UCSD-AML1 (cell line): ENCODE results near the gene DNAH2.

Source experiments
- DNase-seq: peaks from one replicate; lab custom pipeline; 2025; ENCODE audit not compliant: unreplicated experiment; lab: John Stamatoyannopoulos, UW

The DNAH2 gene

DNA sequence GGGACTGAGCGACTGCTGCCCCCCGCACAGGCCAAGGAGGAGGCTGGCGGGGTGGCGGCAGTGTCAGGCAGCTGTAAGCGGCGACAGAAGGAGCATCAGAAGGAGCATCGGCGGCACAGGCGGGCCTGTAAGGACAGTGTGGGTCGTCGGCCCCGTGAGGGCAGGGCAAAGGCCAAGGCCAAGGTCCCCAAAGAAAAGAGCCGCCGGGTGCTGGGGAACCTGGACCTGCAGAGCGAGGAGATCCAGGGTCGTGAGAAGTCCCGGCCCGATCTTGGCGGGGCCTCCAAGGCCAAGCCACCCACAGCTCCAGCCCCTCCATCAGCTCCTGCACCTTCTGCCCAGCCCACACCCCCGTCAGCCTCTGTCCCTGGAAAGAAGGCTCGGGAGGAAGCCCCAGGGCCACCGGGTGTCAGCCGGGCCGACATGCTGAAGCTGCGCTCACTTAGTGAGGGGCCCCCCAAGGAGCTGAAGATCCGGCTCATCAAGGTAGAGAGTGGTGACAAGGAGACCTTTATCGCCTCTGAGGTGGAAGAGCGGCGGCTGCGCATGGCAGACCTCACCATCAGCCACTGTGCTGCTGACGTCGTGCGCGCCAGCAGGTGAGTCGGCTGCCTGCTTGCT is 131.7 kb downstream of the DNAH2 start:
- no peak for DNase-seq

DNA sequence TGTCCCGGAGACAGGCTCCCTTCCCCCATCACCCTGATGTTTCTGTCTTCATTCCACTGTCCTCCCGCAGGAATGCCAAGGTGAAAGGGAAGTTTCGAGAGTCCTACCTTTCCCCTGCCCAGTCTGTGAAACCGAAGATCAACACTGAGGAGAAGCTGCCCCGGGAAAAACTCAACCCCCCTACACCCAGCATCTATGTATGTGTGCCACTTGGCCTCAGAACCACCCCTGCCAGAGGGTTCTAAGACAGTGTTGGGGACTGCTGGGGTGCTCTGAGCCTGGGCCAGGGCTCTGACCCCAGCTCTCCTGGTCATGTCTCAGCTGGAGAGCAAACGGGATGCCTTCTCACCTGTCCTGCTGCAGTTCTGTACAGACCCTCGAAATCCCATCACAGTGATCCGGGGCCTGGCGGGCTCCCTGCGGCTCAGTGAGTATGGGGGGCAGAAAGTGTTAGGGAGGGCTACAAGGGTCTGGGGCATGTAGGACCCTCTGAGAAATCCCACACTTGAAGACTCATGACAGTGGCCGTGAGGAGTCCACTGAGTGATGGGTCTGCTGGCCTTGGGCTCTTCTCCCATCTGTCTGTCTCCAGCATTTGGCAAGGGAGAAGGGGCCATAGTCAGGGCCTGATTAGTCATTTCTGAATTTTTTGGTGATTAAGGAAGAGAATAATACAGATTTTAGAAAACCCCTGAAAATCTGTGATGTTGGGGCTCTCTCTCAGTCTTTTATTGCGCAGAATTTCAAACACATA is 132.4 kb downstream of the DNAH2 start:
- DNase-seq, result no peak

DNA sequence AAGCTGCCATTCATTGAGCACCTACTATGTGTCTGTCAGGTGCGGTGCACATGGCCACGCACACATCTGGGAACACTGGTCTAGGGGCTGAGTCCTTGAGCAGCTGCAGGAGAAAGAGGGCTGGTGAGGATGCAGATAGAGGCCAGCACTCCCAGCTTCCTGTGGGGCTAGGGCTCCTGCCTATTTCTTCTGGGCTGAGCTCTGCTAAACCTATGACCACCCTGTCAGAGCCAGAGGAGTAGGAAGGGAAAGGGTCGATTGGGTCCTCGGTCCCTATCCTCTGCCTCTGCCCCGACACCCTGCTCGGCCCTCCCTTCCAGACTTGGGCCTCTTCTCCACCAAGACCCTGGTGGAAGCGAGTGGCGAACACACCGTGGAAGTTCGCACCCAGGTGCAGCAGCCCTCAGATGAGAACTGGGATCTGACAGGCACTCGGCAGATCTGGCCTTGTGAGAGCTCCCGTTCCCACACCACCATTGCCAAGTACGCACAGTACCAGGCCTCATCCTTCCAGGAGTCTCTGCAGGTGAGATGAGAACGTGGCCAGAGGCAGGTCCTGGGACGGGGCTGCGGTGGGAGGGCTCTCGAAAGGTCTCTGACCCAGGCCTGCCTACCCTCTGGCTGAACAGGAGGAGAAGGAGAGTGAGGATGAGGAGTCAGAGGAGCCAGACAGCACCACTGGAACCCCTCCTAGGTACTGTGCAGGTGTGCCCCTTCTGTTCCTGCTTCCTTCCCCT is 133.3 kb downstream of the DNAH2 start:
- DNase-seq, result no peak

DNA sequence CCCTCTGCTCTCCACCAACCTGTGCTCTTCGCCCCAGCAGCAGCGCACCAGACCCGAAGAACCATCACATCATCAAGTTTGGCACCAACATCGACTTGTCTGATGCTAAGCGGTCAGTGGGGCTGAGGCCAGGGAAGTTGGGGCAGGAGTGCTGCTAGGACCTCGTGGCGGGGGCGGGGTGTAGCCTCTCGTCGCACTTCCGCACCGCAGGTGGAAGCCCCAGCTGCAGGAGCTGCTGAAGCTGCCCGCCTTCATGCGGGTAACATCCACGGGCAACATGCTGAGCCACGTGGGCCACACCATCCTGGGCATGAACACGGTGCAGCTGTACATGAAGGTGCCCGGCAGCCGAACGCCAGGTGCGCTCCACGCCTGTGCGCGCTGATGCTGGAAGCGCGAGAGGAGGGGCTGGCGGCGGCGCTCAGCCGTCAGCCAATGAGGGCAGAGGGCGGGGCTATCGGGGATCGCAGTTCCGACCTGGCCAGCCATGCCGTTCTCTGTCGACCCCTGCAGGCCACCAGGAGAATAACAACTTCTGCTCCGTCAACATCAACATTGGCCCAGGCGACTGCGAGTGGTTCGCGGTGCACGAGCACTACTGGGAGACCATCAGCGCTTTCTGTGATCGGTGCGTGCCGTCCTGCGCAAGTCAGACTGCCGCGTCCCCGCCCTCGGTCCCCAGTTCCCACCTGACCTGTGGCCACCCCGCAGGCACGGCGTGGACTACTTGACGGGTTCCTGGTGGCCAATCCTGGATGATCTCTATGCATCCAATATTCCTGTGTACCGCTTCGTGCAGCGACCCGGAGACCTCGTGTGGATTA is 134.1 kb downstream of the DNAH2 start:
- DNase-seq, result peak; percentile 49

DNA sequence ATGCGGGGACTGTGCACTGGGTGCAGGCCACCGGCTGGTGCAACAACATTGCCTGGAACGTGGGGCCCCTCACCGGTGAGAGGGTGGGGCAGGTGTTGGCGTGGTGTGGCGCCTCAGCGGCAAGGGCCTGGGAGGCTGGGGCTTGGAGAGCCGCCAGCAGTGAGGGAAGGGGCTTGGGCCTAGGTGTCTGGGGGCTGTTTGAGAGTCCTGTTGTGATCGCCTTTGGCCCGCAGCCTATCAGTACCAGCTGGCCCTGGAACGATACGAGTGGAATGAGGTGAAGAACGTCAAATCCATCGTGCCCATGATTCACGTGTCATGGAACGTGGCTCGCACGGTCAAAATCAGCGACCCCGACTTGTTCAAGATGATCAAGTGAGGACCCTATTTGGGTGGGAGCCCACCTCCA is 134.7 kb downstream of the DNAH2 start:
- no peak for DNase-seq

DNA sequence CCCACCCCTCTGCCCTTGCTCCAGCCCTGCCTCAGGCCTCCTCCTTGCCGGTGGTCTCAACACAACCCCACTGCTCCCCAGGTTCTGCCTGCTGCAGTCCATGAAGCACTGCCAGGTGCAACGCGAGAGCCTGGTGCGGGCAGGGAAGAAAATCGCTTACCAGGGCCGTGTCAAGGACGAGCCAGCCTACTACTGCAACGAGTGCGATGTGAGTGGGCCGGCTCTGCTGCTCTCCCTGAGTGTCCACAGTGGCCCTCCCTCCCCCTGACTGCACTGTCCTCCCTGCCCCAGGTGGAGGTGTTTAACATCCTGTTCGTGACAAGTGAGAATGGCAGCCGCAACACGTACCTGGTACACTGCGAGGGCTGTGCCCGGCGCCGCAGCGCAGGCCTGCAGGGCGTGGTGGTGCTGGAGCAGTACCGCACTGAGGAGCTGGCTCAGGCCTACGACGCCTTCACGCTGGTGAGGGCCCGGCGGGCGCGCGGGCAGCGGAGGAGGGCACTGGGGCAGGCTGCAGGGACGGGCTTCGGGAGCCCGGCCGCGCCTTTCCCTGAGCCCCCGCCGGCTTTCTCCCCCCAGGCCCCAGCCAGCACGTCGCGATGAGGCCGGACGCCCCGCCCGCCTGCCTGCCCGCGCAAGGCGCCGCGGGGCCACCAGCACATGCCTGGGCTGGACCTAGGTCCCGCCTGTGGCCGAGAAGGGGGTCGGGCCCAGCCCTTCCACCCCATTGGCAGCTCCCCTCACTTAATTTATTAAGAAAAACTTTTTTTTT is 135.6 kb downstream of the DNAH2 start:
- DNase-seq, result no peak

DNA sequence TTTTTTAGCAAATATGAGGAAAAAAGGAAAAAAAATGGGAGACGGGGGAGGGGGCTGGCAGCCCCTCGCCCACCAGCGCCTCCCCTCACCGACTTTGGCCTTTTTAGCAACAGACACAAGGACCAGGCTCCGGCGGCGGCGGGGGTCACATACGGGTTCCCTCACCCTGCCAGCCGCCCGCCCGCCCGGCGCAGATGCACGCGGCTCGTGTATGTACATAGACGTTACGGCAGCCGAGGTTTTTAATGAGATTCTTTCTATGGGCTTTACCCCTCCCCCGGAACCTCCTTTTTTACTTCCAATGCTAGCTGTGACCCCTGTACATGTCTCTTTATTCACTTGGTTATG is 136.1 kb downstream of the DNAH2 start:
- DNase-seq, result no peak

DNA sequence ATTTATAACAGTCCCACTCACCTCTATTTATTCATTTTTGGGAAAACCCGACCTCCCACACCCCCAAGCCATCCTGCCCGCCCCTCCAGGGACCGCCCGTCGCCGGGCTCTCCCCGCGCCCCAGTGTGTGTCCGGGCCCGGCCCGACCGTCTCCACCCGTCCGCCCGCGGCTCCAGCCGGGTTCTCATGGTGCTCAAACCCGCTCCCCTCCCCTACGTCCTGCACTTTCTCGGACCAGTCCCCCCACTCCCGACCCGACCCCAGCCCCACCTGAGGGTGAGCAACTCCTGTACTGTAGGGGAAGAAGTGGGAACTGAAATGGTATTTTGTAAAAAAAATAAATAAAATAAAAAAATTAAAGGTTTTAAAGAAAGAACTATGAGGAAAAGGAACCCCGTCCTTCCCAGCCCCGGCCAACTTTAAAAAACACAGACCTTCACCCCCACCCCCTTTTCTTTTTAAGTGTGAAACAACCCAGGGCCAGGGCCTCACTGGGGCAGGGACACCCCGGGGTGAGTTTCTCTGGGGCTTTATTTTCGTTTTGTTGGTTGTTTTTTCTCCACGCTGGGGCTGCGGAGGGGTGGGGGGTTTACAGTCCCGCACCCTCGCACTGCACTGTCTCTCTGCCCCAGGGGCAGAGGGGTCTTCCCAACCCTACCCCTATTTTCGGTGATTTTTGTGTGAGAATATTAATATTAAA is 136.7 kb downstream of the DNAH2 start:
- DNase-seq, result no peak

DNA sequence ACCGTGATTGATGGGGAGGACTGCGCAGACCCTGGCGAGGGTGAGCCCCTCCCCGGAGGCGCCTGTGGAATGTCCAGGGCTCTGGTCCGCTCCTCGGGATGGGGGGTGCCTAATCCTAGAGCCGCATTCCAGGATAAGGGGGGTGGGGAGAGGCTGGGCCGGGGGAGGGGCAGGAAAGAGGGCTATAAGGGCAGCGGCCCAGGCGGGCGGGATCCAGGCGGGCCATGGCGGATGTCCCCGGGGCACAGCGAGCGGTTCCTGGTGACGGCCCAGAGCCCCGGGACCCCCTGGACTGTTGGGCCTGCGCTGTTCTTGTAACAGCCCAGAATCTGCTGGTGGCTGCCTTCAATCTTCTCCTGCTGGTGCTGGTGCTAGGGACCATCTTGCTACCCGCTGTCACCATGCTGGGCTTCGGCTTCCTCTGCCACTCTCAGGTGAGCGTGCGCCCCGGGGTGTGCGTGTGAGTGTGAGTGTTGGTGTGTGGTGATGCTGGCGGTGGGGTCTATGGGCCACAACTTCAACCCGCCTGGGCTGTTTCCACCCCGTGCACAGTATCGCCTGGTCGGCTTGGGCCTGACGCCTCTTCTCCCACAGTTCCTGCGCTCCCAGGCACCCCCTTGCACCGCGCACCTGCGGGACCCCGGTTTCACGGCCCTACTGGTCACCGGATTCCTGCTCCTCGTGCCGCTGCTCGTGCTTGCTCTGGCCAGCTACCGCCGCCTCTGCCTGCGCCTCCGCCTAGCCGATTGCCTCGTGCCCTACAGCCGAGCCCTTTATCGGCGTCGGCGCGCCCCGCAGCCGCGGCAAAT is 137.5 kb downstream of the DNAH2 start, which contains the start of gene TMEM88:
TSS of gene TMEM88 (plus strand) at position 216 of the 809 bp plus-strand sequence. CDS start at position 225, 9 bp downstream.
- DNase-seq, result no peak

DNA sequence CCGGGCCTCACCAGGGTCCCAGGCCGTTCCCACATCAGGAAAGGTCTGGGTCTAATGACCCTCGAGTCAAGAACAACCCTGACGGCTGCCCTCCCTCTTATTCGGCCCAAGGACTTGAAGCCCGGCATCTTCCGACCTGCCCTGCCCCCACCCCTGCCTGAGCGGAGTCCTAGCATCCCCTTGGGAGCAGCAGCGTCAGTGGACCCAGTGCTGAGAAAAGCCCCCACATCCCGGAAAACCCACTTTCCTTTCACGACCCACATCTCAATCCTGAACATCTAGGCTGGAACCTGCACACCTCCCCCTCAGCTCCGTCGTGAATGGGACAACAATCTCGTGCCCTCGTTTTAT is 138.1 kb downstream of the DNAH2 start:
- no peak for DNase-seq

DNA sequence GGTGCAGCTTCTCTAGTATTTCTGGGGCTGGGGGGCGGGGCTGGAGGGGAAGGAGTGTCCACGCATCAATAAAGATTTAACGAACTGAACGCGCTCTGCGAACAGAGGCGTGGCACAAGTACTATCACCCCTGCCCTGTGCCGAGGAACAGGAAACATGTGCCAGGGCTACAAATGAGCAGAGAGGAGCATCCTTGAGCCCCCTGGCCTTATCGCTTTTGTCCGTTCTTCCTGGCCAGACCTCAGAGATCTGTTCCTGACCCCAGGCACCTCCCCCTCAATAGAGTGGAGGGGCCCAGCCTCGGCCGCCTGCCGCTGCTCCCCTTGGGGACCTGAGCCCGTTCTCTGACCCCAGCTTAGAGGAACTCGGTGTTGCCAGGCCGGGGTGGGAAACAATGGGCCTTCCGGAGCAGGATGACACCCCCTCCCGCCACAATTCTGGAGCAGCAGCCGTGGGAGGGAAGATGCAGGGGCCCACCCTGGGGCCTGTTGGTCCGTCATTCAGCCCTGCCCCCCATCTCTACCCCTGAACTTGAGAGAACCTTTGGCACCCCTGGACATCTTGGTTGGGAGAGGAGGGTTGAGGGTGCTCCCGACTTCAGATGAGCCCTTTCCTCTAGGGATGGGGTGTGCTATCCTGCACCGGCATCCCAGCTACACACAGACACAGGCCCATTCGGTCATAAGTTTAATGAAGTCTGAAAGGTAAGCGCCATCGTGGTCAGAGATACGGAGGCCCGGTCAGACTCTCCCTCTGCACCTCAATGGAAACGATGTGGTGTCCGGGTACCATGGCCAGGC is 138.7 kb downstream of the DNAH2 start:
- peak; percentile 73 for DNase-seq

DNA sequence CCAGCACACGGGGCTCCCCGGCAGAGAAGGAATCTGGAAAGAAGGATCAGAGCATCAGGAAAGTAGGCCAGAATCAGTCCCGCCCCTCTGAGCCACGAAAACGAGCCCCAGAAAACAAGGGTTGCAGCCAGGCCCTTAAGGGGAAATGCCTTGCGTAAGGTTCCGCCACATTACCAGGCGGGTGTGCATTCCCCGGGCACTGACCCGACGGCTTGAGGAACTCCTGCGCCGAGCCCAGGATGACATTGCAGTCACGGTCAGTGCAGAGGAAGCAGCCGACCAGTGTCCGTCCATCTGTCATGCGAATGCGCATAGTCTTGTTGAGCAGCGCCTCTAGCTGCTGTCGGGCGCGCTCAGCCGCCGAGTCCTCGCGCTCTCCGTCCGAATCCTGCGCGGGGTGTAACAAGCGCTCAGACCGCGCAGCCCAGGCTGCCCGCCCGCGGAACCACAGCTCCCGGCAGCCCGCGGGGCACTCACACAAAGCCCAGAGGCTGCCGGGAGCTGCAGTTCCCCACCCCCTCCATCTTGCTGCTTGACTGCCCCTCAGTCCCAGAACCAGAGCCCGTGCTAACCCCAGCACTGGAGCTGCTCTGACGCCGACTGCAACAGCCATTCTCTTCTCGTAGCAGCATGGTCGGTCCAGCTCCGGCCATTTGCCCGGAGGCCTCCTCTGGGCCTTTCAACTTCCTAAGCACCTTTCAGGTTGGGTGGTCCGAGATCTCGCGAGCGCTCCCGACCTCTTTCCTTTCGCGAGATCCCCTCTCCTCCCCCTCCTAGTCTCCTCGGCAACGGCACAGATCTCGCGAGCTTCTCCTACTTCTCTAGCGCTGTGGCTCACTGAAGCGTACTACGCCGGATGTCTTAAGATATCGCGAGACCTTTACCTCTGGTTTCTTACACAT is 139.5 kb downstream of the DNAH2 start, which contains the start of gene NAA38:
TSS of gene NAA38 (minus strand) at position 749 of the 902 bp plus-strand sequence. CDS start at position 653, 96 bp downstream.
- DNase-seq, result peak; percentile 96

DNA sequence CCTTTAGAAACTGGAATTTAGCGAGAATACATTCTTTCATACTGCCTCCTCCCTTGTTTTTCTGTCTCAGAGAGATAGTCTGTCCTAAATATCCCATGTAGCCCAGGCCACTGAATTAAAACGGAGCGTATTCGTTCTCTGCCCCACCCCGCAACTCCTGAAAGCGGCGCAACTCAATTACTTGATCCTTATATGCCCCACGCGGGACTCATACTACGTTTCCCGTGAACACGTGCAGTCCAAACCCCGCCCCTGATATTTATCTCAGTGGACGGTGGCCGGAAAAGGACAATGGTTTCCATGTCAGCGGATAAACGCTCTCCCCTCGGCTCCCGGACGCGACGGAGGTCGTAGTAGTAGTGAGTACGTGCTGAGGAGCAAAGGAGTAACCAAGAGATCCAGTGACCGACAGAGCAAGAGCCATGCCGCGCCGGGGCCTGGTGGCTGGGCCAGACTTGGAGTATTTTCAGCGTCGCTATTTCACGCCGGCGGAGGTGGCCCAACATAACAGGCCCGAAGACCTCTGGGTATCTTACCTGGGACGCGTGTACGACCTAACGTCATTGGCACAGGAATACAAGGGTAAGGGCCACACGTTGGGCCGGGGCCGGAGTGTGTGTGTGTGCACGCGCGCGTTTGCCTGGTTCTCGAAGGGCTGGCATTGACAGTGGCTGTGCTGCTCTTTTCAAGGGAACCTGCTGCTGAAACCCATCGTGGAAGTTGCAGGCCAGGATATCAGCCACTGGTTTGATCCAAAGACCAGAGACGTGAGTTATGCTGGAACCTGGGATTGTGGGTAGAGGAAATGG is 140.4 kb downstream of the DNAH2 start, which contains the start of gene CYB5D1:
TSS of gene CYB5D1 (plus strand) at position 291 of the 809 bp plus-strand sequence. CDS start at position 423, 132 bp downstream.
- peak; percentile 89 for DNase-seq

DNA sequence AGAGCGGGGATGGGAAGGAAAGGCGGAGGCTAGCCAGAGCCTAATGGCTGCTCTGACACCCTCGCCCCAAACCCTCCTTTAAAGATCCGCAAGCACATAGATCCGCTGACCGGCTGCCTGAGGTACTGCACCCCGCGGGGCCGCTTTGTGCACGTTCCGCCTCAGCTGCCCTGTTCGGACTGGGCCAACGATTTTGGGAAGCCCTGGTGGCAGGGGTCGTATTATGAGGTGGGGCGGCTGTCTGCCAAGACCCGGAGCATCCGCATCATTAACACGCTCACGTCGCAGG is 140.9 kb downstream of the DNAH2 start:
- DNase-seq, result no peak

DNA sequence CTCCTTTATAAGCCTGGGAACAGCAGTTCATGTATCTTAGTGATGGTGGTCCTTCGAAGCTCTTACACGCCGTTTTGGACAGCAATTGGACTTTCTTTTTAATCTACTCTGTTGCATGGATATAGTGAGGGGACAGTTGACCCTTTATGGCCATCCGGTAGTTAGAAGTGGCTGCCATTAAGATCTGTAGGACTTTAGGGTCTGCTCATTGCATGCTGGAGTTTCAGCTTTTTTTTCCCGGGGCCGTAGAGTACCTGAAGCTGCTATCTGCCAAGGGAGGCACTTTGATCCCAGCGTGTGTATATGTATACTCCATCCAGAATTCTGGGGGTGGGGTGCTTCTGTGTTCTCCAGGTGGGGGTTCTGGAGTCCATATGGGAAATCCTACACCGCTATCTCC is 141.5 kb downstream of the DNAH2 start:
- DNase-seq, result no peak

DNA sequence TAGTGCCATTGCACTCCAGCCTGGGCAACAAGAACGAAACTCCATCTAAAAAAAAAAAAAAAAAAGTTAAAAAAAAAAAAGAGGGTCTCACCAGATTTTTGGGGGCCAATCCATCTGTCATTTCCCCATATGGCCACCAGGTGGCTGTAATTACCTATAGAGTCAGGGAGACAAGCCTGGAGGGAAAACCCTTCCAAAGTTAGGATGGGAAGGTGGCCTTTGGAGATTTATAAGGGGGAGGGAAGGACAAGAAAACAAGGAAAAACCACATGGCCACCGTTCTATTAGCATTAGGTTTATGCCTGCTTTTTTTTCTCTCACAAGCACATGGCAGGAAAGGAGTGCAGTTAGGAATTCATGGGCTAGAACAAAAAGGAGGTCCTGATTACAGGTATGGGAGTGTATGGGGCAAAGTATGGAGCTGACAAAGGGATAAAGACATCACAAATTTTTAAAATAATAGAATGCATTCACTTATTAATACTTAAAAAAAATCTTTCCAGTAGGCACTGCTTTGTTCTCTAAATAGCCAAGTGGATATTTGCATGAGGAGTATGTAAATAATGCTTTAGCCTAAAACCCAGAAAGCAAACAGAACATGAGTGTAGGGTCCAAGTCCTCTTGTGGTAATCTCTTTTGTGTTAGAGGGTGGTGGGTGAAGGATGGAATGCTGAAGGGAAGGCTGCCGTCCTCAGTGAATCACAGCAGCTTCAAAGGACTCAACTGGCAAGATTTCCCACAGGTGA is 145.3 kb downstream of the DNAH2 start:
- DNase-seq, result no peak
